ENCODE measurements around the gene SRSF6.

The SRSF6 gene

GRCh38 chr20:43506238-43506637 lies 48.5 kb downstream of the SRSF6 start:
- no peaks in the 10 kb centered on the region for H3K9me3 ChIP-seq (ENCODE audit: insufficient read depth, low read depth, low read length)
- H3K36me3 ChIP-seq (ENCODE audit: insufficient read depth, low read length), result no peaks in the 10 kb centered on the region
- no peak overlapping the region for H3K4me3 ChIP-seq (ENCODE audit: low read length, poor library complexity, severe bottlenecking)
- H3K27me3 ChIP-seq (ENCODE audit: insufficient read depth, low read length, poor library complexity, severe bottlenecking), result no peaks in the 10 kb centered on the region
- H3K79me2 ChIP-seq (ENCODE audit: insufficient read depth, low read length), result no peaks in the 10 kb centered on the region
- H3K4me1 ChIP-seq (ENCODE audit: insufficient read depth, low read length, poor library complexity, severe bottlenecking), result no peaks in the 10 kb centered on the region
- no peak for TF ChIP-seq EZH2phosphoT487 (IDR thresholded peaks at IDR 0.05; ENCODE audit: borderline replicate concordance)
- TF ChIP-seq, protein P1, sequence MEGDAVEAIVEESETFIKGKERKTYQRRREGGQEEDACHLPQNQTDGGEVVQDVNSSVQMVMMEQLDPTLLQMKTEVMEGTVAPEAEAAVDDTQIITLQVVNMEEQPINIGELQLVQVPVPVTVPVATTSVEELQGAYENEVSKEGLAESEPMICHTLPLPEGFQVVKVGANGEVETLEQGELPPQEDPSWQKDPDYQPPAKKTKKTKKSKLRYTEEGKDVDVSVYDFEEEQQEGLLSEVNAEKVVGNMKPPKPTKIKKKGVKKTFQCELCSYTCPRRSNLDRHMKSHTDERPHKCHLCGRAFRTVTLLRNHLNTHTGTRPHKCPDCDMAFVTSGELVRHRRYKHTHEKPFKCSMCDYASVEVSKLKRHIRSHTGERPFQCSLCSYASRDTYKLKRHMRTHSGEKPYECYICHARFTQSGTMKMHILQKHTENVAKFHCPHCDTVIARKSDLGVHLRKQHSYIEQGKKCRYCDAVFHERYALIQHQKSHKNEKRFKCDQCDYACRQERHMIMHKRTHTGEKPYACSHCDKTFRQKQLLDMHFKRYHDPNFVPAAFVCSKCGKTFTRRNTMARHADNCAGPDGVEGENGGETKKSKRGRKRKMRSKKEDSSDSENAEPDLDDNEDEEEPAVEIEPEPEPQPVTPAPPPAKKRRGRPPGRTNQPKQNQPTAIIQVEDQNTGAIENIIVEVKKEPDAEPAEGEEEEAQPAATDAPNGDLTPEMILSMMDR (conservative IDR thresholded peaks at IDR 0.05; ENCODE audit: low read length), result no peak
- no peak overlapping the region for H2AFZ ChIP-seq (ENCODE audit: low read length)
- H3K9ac ChIP-seq (ENCODE audit: low read depth, low read length, poor library complexity, severe bottlenecking), result no peak overlapping the region
- no peak overlapping the region for H3K4me2 ChIP-seq (ENCODE audit: low read depth, low read length, poor library complexity, severe bottlenecking)
- no peaks in the 10 kb centered on the region for H3K9me2 ChIP-seq (replicated peaks; ENCODE audit: low read depth, low read length)
- H3F3A ChIP-seq (ENCODE audit: low read depth), result no peaks in the 10 kb centered on the region
- H4K20me1 ChIP-seq (ENCODE audit: insufficient read depth, low read length, poor library complexity, severe bottlenecking), result no peaks in the 10 kb centered on the region

DNA sequence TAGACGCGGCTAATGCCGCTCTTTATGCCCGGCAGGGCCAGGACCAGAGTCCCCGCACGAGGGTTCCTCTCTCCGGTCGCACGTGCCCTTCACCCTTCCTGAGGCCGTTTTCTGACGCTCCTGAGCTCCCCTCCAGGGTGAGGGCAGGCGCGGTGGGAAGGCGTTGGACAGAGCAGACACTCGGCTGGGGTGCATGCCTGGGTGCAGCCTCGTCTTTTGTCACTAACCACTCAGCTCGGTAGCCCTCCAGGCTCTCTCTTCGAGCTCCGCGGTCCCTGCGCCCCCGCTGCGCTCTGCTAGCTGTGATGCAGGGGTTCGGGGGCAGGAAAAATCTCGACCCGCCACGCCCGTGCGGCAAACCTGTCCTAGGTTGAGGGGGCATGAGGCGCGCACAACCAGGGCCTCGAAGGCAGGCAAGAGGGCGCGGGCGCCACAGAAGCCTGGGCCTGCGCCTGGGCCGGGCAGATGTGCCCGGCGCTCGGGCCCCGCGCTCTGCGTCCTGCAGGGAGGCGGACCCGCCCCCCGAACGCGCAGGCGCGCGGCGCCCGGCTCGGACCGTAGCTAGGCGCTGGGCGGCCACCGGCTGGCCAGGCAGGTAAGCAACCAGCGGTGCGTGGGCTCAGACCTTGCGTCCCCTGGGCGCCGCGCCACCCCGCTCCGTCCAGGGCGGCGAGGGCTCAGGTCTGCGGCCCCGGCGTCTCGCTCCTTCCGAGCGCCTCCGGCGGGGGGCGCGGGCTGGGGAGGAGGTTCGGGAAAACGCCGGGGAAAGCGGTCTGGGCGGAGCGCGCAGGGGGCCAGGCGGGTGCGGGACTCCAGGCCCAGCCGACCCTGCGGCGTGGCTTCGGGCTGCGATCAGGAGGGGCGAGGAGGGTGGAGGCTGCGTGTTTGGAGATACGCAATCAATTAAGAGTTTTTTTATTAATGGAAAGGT lies 49.7 kb downstream of the SRSF6 start, which contains the start of gene L3MBTL1:
Gene L3MBTL1, plus strand, starts transcription at position 548 of the 931 bp plus-strand sequence. CDS start 5,807 bp downstream, outside the sequence.
- Histone ChIP-seq H3K9me2 (replicated peaks; ENCODE audit: low read depth, low read length) (no peaks in the 10 kb centered on the region), H3K9me3 (ENCODE audit: insufficient read depth, low read depth, low read length) (no peaks in the 10 kb centered on the region), H3K36me3 (ENCODE audit: insufficient read depth, low read length) (no peaks in the 10 kb centered on the region), H2AFZ (ENCODE audit: low read length) (no peak within 1 kb of the TSS), H3K4me1 (ENCODE audit: insufficient read depth, low read length, poor library complexity, severe bottlenecking) (no peaks in the 10 kb centered on the region), H3K9ac (ENCODE audit: low read depth, low read length, poor library complexity, severe bottlenecking) (no peak within 1 kb of the TSS), H3K27me3 (ENCODE audit: insufficient read depth, low read length, poor library complexity, severe bottlenecking) (no peaks in the 10 kb centered on the region), H3F3A (ENCODE audit: low read depth) (no peaks in the 10 kb centered on the region), H3K79me2 (ENCODE audit: insufficient read depth, low read length) (no peaks in the 10 kb centered on the region), H3K4me3 (ENCODE audit: low read length, poor library complexity, severe bottlenecking) (no peak within 1 kb of the TSS), H3K4me2 (ENCODE audit: low read depth, low read length, poor library complexity, severe bottlenecking) (no peak within 1 kb of the TSS), H4K20me1 (ENCODE audit: insufficient read depth, low read length, poor library complexity, severe bottlenecking) (no peaks in the 10 kb centered on the region)
- no peak for TF ChIP-seq EZH2phosphoT487 (IDR thresholded peaks at IDR 0.05; ENCODE audit: borderline replicate concordance)
- TF ChIP-seq, protein P1 (conservative IDR thresholded peaks at IDR 0.05; ENCODE audit: low read length), result no peak

GRCh38 chr20:43508106-43508505 lies 50.4 kb downstream of the SRSF6 start:
- no peaks in the 10 kb centered on the region for H3K4me1 ChIP-seq (ENCODE audit: insufficient read depth, low read length, poor library complexity, severe bottlenecking)
- no peaks in the 10 kb centered on the region for H3K9me2 ChIP-seq (replicated peaks; ENCODE audit: low read depth, low read length)
- H3K9ac ChIP-seq (ENCODE audit: low read depth, low read length, poor library complexity, severe bottlenecking), result no peak overlapping the region
- no peak overlapping the region for H3K4me3 ChIP-seq (ENCODE audit: low read length, poor library complexity, severe bottlenecking)
- no peaks in the 10 kb centered on the region for H3K36me3 ChIP-seq (ENCODE audit: insufficient read depth, low read length)
- H2AFZ ChIP-seq (ENCODE audit: low read length), result no peak overlapping the region
- H3F3A ChIP-seq (ENCODE audit: low read depth), result no peaks in the 10 kb centered on the region
- TF ChIP-seq, protein P1 (conservative IDR thresholded peaks at IDR 0.05; ENCODE audit: low read length), result no peak
- no peak for TF ChIP-seq EZH2phosphoT487 (IDR thresholded peaks at IDR 0.05; ENCODE audit: borderline replicate concordance)
- no peaks in the 10 kb centered on the region for H4K20me1 ChIP-seq (ENCODE audit: insufficient read depth, low read length, poor library complexity, severe bottlenecking)
- H3K9me3 ChIP-seq (ENCODE audit: insufficient read depth, low read depth, low read length), result no peaks in the 10 kb centered on the region
- no peaks in the 10 kb centered on the region for H3K79me2 ChIP-seq (ENCODE audit: insufficient read depth, low read length)
- H3K27me3 ChIP-seq (ENCODE audit: insufficient read depth, low read length, poor library complexity, severe bottlenecking), result no peaks in the 10 kb centered on the region
- no peak overlapping the region for H3K4me2 ChIP-seq (ENCODE audit: low read depth, low read length, poor library complexity, severe bottlenecking)

All from Loucy (cell line).